EH (cell line): Measurements from ENCODE around the gene CPNE9.

Source experiments
- DNase-seq: peaks from one replicate; pipeline ENCODE4 v3.0.0-alpha.2; 2015; ENCODE audit warnings: low read depth

Gene CPNE9

GRCh38 chr3:9716801-9717555, 13.3 kb downstream of the CPNE9 start:
- DNase-seq = no peak

- no peak for DNase-seq
Measured at GRCh38 chr3:9717563-9717962, 13.9 kb downstream of the CPNE9 start.

- no peak for DNase-seq
Measured at GRCh38 chr3:9718118-9718517, 14.5 kb downstream of the CPNE9 start.

GRCh38 chr3:9721015-9721699, 17.5 kb downstream of the CPNE9 start:
- DNase-seq = peak; percentile 34

- DNase-seq = no peak
Measured at GRCh38 chr3:9721700-9722060, 18.0 kb downstream of the CPNE9 start.

- no peak for DNase-seq
Measured at GRCh38 chr3:9725775-9726515, 22.3 kb downstream of the CPNE9 start.

- DNase-seq = peak; percentile 23
Measured at GRCh38 chr3:9727041-9727595, 23.5 kb downstream of the CPNE9 start.

GRCh38 chr3:9727743-9728142, 24.1 kb downstream of the CPNE9 start:
- DNase-seq = peak; percentile 34

GRCh38 chr3:9729419-9729818, 25.8 kb downstream of the CPNE9 start:
- no peak for DNase-seq

- DNase-seq = no peak
Measured at GRCh38 chr3:9730657-9731205, 27.1 kb downstream of the CPNE9 start.

- peak; percentile 99 for DNase-seq
Measured at GRCh38 chr3:9731206-9732079, 27.8 kb downstream of the CPNE9 start, which contains the start of gene BRPF1. Gene BRPF1 (plus strand): TSS chr3:9731735. CDS start chr3:9734141, 2,406 bp downstream.

GRCh38 chr3:9732080-9732739, 28.6 kb downstream of the CPNE9 start:
- DNase-seq = peak; percentile 21

- DNase-seq = peak; percentile 47
Measured at GRCh38 chr3:9732740-9733115, 29.1 kb downstream of the CPNE9 start.

- DNase-seq = no peak
Measured at GRCh38 chr3:9736831-9737230, 33.2 kb downstream of the CPNE9 start.

GRCh38 chr3:9739181-9739580, 35.5 kb downstream of the CPNE9 start:
- no peak for DNase-seq

GRCh38 chr3:9742560-9742959, 38.9 kb downstream of the CPNE9 start:
- DNase-seq = no peak

- DNase-seq = no peak
Measured at GRCh38 chr3:9743548-9743947, 39.9 kb downstream of the CPNE9 start.

GRCh38 chr3:9744162-9744561, 40.5 kb downstream of the CPNE9 start:
- no peak for DNase-seq

GRCh38 chr3:9745521-9745920, 41.9 kb downstream of the CPNE9 start:
- no peak for DNase-seq

- peak; percentile 84 for DNase-seq
Measured at GRCh38 chr3:9746330-9746729, 42.7 kb downstream of the CPNE9 start.

- peak; percentile 52 for DNase-seq
Measured at GRCh38 chr3:9747267-9747666, 43.6 kb downstream of the CPNE9 start.
